Activated gamma-delta T cell treated with anti-CD3 and anti-CD28 coated beads, Interleukin-2, amount 50 U/mL, for 16 hours (primary cell): ENCODE measurements around the gene FAM120C.

Experiments used
- DNase-seq: peaks from one replicate; pipeline ENCODE4 v3.0.0-alpha.2; 2020; ENCODE audit warnings: low read depth

Gene FAM120C, protein sequence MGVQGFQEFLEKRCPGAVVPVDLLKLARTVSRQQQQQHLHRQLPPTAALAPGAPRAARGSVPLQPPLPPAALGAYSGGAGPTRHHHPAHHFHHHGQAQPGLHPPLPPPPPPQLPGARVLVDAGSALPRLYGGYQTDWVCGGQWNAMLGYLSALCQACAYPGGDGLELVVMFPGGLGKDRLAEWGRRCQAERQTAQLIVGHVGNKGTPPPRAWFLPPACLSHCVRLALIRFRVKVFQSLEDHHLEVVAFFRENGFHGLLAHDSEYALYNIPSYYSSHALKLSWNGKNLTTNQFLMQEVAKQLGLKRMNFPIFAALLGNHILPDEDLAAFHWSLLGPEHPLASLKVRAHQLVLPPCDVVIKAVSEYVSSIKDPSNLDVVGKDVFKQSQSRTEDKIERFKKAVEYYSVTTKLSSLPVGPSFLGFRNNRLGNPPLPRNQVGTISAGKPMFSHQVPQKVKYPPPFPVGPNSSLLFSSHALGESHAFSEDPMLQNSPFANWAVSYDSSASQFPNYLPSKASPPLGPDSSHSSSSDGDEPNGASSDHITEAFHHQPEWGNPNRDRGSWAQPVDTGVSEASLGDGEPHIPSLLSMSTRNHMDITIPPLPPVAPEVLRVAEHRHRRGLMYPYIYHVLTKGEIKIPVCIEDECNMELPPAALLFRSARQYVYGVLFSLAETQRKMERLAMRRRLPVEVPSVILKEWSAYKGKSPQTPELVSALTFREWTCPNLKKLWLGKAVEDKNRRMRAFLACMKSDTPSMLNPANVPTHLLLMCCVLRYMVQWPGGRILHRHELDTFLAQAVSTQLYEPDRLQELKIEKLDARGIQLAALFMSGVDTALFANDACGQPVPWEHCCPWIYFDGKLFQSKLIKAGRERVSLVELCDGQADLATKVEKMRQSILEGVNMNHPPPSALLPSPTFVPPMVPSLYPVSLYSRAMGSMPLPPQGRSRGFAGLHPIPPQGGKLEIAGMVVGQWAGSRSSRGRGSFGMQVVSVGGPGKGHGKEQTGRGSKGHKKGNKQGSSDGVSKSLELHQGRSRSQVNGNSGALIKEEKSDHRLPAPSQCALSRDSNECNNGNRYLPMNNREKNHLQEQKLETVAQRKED

GRCh38 chrX:54182864-54183613, at the start of gene FAM120C:
TSS of gene FAM120C (minus strand) at chrX:54183254. CDS start at chrX:54183198, 56 bp downstream.
- peak; percentile 40 for DNase-seq

DNA sequence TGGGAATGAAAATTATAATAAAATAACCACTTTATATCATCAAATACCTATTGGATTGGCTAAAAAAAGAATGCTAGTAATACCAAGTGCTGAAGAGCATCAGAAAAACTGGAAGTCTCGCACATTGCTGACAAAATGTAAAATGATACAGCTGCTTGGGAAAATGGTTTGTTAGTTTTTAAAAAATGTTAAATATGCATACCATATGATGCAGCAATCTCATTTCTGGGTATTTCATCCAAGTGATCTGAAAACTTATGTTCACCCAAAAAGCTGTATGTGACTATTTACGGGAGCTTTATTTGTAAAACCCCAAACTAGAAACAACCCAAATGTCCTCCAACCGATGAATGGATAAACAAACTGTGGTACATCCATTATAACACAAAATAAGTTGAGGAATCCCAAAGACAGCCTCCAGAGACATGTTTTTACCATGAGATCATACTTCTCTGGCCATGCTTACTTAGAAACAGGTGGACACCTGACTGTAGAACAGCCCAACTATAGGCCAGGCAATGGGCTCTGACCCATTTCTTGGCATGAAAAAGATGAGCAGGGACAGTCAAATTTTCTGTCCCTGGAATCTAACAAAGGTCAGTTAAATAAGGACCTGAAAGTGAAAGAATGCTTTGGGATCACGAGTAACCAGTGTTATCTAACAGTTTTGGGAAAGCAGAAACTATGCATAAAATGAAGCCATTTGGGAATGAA, 47.5 kb upstream of the FAM120C start:
- no peak for DNase-seq

DNA sequence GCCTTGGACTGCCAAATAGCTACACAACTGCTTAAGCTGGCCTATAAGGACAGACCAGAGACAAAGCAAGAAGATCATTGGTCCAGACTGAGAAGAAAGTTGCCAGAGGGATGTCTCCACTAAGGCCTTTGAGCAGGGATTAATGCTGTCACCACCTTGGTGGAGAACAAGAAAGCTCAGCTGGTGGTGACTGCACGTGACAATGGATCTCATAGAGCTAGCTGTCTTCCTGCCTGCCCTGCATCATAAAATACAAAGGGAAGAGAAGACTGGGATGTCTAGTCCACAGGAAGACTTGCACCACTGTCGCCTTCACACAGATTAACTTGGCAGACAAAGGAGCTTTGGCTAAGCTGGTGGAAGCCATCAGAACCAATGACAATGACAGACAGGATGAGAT, 40.5 kb upstream of the FAM120C start:
- DNase-seq: no peak

- DNase-seq: no peak
Measured at GRCh38 chrX:54213603-54214002, 30.5 kb upstream of the FAM120C start.

DNA sequence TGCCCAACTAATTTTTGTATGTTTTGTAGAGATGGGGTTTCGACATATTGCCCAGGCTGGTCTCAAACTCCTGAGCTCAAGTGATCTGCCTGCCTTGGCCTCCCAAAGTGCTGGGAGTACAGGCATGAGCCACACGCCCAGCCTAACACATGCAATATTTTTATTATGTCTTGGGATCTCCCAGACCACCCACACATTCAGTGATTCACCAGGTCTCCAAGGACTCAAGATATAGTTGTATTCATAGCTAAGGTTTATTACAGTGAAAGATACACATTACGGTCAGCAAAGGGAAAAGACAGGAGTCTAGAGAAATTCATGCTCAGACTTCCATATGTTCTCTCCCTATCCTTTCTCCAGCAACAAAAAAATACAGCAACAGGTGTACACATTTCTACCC, 25.5 kb upstream of the FAM120C start:
- no peak for DNase-seq

DNA sequence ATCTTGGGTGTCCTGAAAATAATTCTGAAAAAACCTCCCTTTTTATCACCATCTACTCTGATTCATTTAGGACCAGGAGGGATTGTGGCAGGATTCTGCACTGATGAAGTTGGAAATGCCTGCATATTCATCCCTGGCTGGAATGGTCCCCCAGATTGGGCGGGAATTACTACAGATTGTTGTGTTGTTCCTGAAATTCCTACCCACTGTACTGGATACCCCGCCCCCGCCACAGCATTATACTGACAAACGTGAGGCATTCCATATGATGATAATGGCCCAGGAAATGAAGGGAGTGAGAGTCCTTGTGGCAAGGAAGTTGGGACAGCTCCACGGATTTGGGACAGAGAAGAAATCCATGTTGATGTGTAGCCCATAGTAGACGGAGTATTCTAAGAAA, 15.2 kb upstream of the FAM120C start:
- no peak for DNase-seq

GRCh38 chrX:54194982-54195588, 12.0 kb upstream of the FAM120C start:
- no peak for DNase-seq

- DNase-seq: no peak
Measured at GRCh38 chrX:54193085-54193821, 10.2 kb upstream of the FAM120C start.

DNA sequence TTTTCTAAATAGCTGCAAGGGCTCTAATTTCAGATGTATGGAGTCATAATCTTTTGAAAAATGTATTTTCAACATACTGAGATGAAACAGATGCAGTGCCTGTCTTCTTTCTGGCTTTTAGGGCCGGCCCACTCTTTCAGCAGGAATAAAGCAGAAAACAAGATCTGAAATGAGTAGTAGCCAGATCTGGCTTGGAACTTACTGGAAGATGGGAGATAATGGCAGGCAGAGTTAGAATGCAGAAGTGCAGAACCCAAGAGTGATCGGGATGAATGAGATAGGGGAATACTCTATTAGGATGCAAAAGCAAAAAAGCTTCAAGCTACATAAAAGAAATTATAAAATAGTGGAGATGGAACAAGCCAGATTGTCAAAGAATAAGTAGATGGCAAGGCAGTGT, 1.4 kb upstream of the FAM120C start:
- no peak for DNase-seq

DNA sequence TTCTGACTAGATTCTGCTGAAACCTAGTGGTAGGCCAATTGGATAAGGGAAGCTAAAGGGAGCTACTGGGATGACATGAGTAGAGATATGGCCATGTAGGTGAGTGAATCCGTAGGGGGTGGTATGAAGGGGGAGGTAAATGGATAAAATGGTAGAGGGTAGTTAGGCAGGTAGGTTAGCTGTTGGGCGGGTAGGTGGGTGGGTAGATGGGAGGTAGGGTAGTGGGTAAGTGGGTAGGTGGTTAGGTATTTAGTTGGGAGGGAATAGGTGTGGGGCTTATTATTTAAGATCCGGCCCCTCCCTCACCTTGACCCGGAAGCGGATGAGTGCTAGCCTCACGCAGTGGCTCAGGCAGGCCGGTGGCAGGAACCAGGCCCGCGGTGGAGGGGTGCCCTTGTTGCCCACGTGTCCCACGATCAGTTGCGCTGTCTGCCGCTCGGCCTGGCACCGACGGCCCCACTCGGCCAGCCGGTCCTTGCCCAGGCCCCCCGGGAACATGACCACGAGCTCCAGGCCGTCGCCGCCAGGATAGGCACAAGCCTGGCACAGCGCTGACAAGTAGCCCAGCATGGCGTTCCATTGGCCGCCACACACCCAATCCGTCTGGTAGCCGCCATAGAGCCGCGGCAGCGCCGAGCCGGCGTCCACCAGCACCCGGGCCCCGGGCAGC, 725 bp downstream of the FAM120C start:
- peak; percentile 42 for DNase-seq

DNA sequence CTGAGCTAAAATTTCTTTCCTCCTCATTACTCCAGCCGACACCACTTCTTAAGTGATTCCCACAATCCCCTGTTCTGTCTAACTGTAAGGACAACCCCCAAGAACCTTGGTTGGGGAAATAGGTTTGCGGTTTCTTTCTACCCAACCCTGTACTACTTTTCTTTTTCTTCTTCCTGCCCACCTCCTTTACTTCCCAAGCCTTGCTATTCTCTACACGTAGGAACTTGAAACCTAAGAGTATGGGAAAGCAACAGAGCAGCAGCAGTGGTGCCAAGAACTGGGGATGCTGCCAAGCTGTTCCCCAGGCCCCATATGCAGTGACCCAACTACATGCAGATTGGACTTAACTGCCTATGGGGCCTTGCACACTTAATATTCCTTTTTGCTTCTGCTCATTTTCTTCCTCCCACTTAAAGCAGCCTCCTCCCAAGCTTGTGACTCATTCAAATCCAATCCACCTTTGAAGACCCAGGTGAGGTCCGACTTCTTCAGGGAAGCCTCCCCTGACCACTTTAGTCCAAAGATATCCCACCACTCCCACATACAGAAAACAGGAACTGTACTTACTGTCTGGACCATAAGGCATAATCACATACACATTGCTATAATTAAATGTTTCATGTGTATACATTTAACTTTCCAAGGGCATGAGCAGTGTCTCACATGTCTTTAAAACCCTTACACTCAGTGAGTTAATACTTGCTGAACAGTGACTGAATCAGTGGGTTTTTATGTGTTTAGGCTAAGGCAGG, 1.7 kb downstream of the FAM120C start:
- DNase-seq: no peak

DNA sequence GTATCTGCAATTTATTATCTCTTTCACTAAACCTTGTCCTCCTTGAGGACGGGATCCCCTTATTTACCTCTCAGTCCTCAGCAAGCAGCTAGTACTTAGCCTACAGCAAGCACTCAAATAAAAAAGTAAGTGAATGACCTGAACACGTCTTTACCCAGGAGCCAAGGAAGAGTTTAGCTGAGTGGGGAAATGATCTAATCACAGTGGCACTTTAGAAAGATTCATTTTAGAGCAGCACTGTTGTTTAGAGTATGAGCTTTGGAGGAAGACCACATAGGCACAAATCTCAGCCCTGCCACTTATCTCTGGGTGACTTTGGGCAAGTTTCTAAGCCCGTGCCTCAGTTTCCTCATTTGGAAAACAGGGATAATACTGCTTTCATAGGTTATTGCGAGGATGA, 2.7 kb downstream of the FAM120C start:
- no peak for DNase-seq

GRCh38 chrX:54178100-54178940, 4.7 kb downstream of the FAM120C start:
- no peak for DNase-seq

DNA sequence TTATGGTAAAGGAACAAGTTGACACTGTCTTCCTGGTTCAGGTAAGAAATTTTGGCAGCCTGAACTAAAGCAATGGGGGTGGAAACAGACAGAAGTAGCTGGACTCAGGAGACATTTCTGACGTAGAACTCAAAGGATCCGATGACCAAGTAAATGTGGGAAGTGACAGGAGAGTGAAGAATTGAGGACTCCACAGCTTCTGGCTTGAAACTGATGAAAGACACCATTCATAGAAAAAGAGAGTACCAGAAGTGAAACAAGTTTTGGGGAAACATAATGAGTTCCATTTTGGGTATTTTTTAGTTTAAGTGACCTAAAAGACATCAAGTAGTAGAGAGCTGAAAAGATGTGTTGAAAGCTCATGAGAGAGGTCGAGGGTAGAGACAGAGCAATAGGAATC, 5.7 kb downstream of the FAM120C start:
- DNase-seq: no peak

GRCh38 chrX:54173791-54174190, 9.3 kb downstream of the FAM120C start:
- DNase-seq: no peak

- no peak for DNase-seq
Measured at GRCh38 chrX:54172455-54172854, 10.6 kb downstream of the FAM120C start.

DNA sequence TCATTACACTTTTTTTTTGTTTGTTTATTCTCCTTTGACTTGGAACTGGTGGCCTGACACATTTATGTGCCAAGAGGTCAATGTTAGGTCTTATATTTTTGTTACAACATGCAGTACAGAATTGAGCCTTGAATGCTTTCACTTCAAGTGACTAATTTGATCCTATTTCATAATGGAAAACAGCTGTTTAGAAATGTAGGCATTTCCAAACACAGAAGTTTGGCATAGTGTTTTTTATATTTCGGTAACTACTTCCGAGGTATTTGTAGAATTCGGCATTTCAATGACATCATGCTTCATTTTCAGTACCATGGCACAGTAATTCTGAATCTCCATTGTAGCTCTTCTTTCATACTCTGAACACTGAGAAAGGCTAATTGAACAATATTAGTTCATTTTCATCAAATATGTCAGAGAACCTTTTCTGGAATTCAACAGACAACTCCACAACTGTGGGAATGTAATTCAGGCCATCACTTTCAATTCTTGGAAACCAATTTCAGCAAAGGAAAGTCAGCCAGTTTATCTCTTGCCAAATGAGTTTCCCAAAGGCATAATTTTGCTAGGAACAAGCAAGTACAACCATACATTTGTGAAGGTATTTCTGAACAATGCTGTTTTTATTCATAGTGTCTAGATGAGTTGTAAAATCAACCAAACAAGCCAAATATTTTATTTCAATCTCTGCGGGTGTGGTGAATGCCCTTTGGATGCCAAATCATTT, 11.4 kb downstream of the FAM120C start:
- DNase-seq: no peak
